GM23248 (cell line): ENCODE data around the gene CDC42EP5. TPM values are rescaled to one million over a fixed set of nuclear protein-coding genes. Genes with fewer than 3 reads are reported as not detected.

Experiments
- DNase-seq: peaks from one replicate; pipeline ENCODE4 v3.0.0-alpha.2; 2015
- H2AFZ ChIP-seq: fragments of 200-600 bp; sonication (generic); 2 replicates; pipeline ENCODE4 v1.6.1; 2016; ENCODE audit warnings: antibody characterized with exemption
- H3F3A ChIP-seq: fragments of 200-600 bp; sonication (generic); 2 replicates; pipeline ENCODE4 v1.6.1; 2016; ENCODE audit warnings: mild to moderate bottlenecking, antibody characterized with exemption, mixed run types; ENCODE audit not compliant: insufficient read depth
- H3K27ac ChIP-seq: fragments of 200-600 bp; sonication (generic); 2 replicates; pipeline ENCODE4 v1.5.1; 2016; ENCODE audit warnings: mild to moderate bottlenecking
- H3K27me3 ChIP-seq: fragments of 200-600 bp; sonication (generic); replicated peaks from 2 replicates; pipeline ENCODE4 v1.6.1; 2016; ENCODE audit warnings: mild to moderate bottlenecking; ENCODE audit not compliant: insufficient read depth
- H3K36me3 ChIP-seq: fragments of 200-600 bp; sonication (generic); 2 replicates; pipeline ENCODE4 v1.6.1; 2016; ENCODE audit warnings: low read depth, mild to moderate bottlenecking
- H3K4me1 ChIP-seq: fragments of 200-600 bp; sonication (generic); 2 replicates; pipeline ENCODE4 v1.6.1; 2016; ENCODE audit warnings: mild to moderate bottlenecking; ENCODE audit not compliant: insufficient read depth
- H3K4me2 ChIP-seq: fragments of 200-600 bp; sonication (generic); one replicate; pipeline ENCODE4 v1.6.1; 2016; ENCODE audit warnings: mild to moderate bottlenecking; ENCODE audit not compliant: unreplicated experiment
- H3K4me3 ChIP-seq: fragments of 200-600 bp; sonication (generic); 2 replicates; pipeline ENCODE4 v1.5.1; 2016; ENCODE audit warnings: mild to moderate bottlenecking
- H3K79me2 ChIP-seq: fragments of 200-600 bp; sonication (generic); 2 replicates; pipeline ENCODE4 v1.6.1; 2016; ENCODE audit warnings: mild to moderate bottlenecking; ENCODE audit not compliant: insufficient read depth
- H3K9ac ChIP-seq: fragments of 200-600 bp; sonication (generic); 2 replicates; pipeline ENCODE4 v1.6.1; 2016; ENCODE audit warnings: mild to moderate bottlenecking
- H3K9me2 ChIP-seq: fragments of 200-600 bp; sonication (generic); 2 replicates; pipeline ENCODE4 v1.6.1; 2016; ENCODE audit warnings: mixed run types, mild to moderate bottlenecking, moderate library complexity; ENCODE audit not compliant: insufficient read depth
- H3K9me3 ChIP-seq: fragments of 200-600 bp; sonication (generic); one replicate; pipeline ENCODE4 v1.6.1; 2017; ENCODE audit warnings: low read depth
- H4K20me1 ChIP-seq: fragments of 200-600 bp; sonication (generic); 2 replicates; pipeline ENCODE4 v1.6.0; 2016; ENCODE audit not compliant: insufficient read depth
- EZH2 ChIP-seq: fragments of 200-600 bp; sonication (generic); IDR thresholded peaks from 2 replicates; pipeline ENCODE4 v1.6.1; 2018; ENCODE audit warnings: antibody characterized with exemption, mild to moderate bottlenecking; ENCODE audit not compliant: insufficient read depth, poor library complexity, severe bottlenecking
- EZH2phosphoT487 ChIP-seq: fragments of 200-600 bp; sonication (generic); IDR thresholded peaks from 2 replicates; pipeline ENCODE4 v1.6.1; 2018; ENCODE audit warnings: antibody characterized with exemption, moderate library complexity, mild to moderate bottlenecking, low read depth; ENCODE audit not compliant: insufficient read depth
- WGBS, 2 experiments: methylation state at CpG; one replicate each; pipeline ENCODE4 v1.1.6; 2015 to 2017; ENCODE audit warnings: low lambda C conversion rate in 2 of 2, low coverage in 1 of 2; ENCODE audit errors: missing lambda C conversion rate in 2 of 2; 5-methylcytosine and 5-hydroxymethylcytosine counted together
- in situ Hi-C: fragments of 300-500 bp; cut with MboI; formaldehyde crosslinking; loops from 2 replicates; pipeline ENCODE4 v1.15.0; 2020
- polyA plus RNA-seq: library from polyadenylated mRNA; unstranded; fragments of >200 nt; fragmentation: Nextera tagmentation; extraction: Ambion mirVana; gene quantifications from 2 replicates; pipeline ENCODE4 v1.2.1, GENCODE V29; 2016
- total RNA-seq: library from RNA; depleted of rRNA; stranded (reverse); fragments of >200 nt; shearing (Covaris generic); gene quantifications from 2 replicates; pipeline ENCODE4 v1.2.3, GENCODE V29; 2014

CDC42EP5 gene
- total and polyA plus RNA-seq, 2 experiments from 2014 or later, result 4.4 to 51.7 TPM

- no peak overlapping the region for H3K4me3 ChIP-seq
- H2AFZ ChIP-seq, result no peak overlapping the region
- no peaks in the 10 kb centered on the region for H4K20me1 ChIP-seq
- TF ChIP-seq EZH2 (no peak), EZH2phosphoT487 (no peak)
- peaks cover 5% of the 10 kb centered on the region for H3K27me3 ChIP-seq
- H3K9me3 ChIP-seq, result no peaks in the 10 kb centered on the region
- in situ Hi-C loops, result no loop called here
- no peaks in the 10 kb centered on the region for H3K36me3 ChIP-seq
- H3K4me1 ChIP-seq, result no peaks in the 10 kb centered on the region
- H3F3A ChIP-seq, result no peaks in the 10 kb centered on the region
- DNase-seq, result no peak
- no peak overlapping the region for H3K4me2 ChIP-seq
- no peak overlapping the region for H3K27ac ChIP-seq
- WGBS, 2 experiments, result 40 to 43% methylated on average over 17 of the region's 17 CpGs
- H3K79me2 ChIP-seq, result no peaks in the 10 kb centered on the region
- no peak overlapping the region for H3K9ac ChIP-seq
- no peaks in the 10 kb centered on the region for H3K9me2 ChIP-seq
Measured at GRCh38 chr19:54426291-54426931, 46.7 kb downstream of the CDC42EP5 start.

GRCh38 chr19:54425382-54425723 lies 47.7 kb downstream of the CDC42EP5 start:
- in situ Hi-C loops, result no loop called here
- no peak overlapping the region for H3K4me2 ChIP-seq

GRCh38 chr19:54424660-54425381 lies 48.3 kb downstream of the CDC42EP5 start:
- Histone ChIP-seq H4K20me1 (no peaks in the 10 kb centered on the region), H3K9me3 (no peaks in the 10 kb centered on the region), H3K36me3 (no peaks in the 10 kb centered on the region), H3K27me3 (peaks cover 13% of the 10 kb centered on the region), H3K4me3 (no peak overlapping the region), H3K9ac (no peak overlapping the region), H3K9me2 (no peaks in the 10 kb centered on the region), H3F3A (no peaks in the 10 kb centered on the region), H3K79me2 (no peaks in the 10 kb centered on the region), H3K27ac (no peak overlapping the region), H2AFZ (no peak overlapping the region), H3K4me2 (no peak overlapping the region), H3K4me1 (no peaks in the 10 kb centered on the region)
- WGBS, 2 experiments, result 75 to 77% methylated on average over 36 of the region's 36 CpGs
- DNase-seq, result no peak
- TF ChIP-seq EZH2phosphoT487 (no peak), EZH2 (no peak)
- in situ Hi-C loops, result no loop called here

More at GRCh38 chr19:54425382-54425723, 47.7 kb downstream of the CDC42EP5 start:
- Histone ChIP-seq H3K27ac (no peak overlapping the region), H3K9me3 (no peaks in the 10 kb centered on the region), H3K4me3 (no peak overlapping the region), H3K36me3 (no peaks in the 10 kb centered on the region), H3K79me2 (no peaks in the 10 kb centered on the region), H3F3A (no peaks in the 10 kb centered on the region), H3K9ac (no peak overlapping the region), H3K4me1 (no peaks in the 10 kb centered on the region), H4K20me1 (no peaks in the 10 kb centered on the region), H2AFZ (no peak overlapping the region), H3K27me3 (peaks cover 8% of the 10 kb centered on the region), H3K9me2 (no peaks in the 10 kb centered on the region)
- TF ChIP-seq EZH2 (no peak), EZH2phosphoT487 (no peak)
- DNase-seq, result no peak
- WGBS, 2 experiments, result 50 to 54% methylated on average over 5 of the region's 5 CpGs

DNA sequence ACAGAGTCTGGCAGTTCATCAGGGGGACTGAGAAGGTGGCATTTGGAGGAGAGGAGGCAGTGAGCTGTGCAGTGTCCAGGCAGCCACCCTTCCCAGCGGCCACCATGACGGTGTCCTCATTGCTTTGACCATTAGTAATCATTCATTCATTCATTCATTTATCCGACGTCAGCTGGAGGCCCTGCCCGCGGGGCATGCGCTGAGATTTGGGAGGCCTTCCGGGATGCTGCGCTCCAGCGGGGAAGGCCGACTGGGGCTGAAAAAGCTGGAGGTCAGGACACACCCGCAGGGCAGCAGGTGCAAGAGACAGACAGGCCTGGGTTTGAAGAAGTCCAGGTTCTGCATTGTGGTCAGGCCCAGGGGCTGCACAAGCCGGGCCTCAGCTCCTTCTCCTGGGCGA lies 48.9 kb downstream of the CDC42EP5 start:
- no peaks in the 10 kb centered on the region for H4K20me1 ChIP-seq
- H3K36me3 ChIP-seq, result no peaks in the 10 kb centered on the region
- in situ Hi-C loops, result no loop called here
- H3K27ac ChIP-seq, result no peak overlapping the region
- no peaks in the 10 kb centered on the region for H3K9me2 ChIP-seq
- 60 to 61% methylated on average over 14 of the region's 14 CpGs for WGBS, 2 experiments
- H2AFZ ChIP-seq, result no peak overlapping the region
- no peak overlapping the region for H3K9ac ChIP-seq
- no peaks in the 10 kb centered on the region for H3K79me2 ChIP-seq
- no peaks in the 10 kb centered on the region for H3F3A ChIP-seq
- no peak overlapping the region for H3K4me3 ChIP-seq
- peaks cover 18% of the 10 kb centered on the region for H3K27me3 ChIP-seq
- DNase-seq, result no peak
- H3K9me3 ChIP-seq, result no peaks in the 10 kb centered on the region
- H3K4me2 ChIP-seq, result no peak overlapping the region
- TF ChIP-seq EZH2 (no peak), EZH2phosphoT487 (no peak)
- no peaks in the 10 kb centered on the region for H3K4me1 ChIP-seq
